NCI-H1105 (cell line): ENCODE measurements around the gene JSRP1.

Source experiments
- DNase-seq: peaks from one replicate; lab custom pipeline; 2025; lab: John Stamatoyannopoulos, UW

The JSRP1 gene

GRCh38 chr19:2255982-2256685 is at the start of gene JSRP1:
TSS of gene JSRP1 (minus strand) at chr19:2256417. CDS start at chr19:2255314, 1,103 bp downstream.
- no peak for DNase-seq

DNA sequence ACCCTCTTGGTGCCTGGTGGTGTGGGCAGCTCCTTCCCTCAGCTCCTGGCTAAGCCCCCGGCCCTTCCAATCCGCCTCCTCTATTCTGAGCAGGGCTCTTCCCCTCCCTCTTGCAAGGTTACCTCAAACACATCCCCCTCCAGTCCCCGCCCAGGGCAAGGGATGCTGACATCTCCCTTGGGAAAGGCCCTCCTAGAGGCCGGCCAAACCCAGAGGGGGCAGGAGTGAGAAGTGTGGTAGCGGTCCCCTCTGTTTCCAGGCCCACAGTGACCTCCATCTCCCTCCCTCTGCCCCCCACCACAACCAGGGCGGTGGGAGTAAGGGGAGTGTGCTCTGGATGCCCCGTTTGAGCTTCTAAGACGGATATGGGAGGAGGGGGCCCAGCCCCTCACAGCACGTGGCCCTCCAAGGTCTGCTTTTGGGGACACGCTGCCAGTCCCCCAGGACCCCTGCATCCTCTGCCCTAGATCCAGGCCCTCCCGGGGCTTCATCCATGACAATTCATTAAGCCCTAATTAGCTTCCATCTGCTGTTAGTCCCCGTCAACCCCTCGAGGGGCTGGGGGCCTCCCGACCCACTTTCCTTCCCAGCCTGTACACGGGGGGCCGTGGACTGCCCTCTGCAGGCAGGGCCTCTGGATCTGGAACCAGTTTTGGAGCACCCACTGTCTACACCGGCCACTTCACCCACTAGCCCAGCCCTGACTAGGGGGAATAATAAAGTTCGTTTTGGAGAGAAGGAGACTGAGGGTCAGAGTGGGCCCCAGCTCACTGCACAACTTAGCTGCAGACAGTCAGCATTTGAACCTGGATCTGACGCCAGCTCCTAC is 49.4 kb upstream of the JSRP1 start:
- DNase-seq, result no peak

DNA sequence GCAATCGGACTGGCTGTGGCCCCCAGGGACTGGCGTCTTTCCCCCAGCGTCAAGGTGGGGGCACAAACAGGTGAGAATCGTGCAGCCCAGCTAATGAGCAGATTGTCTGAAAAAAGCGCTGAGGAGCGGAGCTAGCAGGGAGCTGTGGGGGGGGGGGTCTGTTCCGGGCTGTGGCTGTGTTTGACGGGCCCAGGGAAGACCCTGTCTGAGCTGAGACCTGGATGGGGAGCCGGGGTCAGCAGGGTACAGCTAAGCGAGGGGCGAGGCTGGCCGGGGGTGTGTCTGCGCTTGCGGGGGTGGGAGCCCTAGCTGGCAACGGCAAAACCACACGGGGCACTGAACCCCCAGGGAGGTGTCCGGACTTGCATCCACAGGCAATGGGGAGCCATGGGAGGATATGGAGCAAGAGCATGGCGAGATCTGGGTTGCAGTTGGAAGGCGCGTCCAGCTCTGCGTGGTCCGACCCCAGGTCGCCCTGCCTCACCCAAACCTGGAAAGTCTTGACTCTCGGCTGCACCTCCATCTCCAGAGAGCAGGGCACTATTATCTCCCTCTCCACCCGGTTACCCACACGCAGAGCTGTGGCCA is 47.1 kb upstream of the JSRP1 start:
- no peak for DNase-seq

GRCh38 chr19:2302319-2303210 is 46.3 kb upstream of the JSRP1 start:
- DNase-seq, result no peak

GRCh38 chr19:2300533-2300932 is 44.3 kb upstream of the JSRP1 start:
- no peak for DNase-seq

GRCh38 chr19:2296141-2296540 is 39.9 kb upstream of the JSRP1 start:
- no peak for DNase-seq

DNA sequence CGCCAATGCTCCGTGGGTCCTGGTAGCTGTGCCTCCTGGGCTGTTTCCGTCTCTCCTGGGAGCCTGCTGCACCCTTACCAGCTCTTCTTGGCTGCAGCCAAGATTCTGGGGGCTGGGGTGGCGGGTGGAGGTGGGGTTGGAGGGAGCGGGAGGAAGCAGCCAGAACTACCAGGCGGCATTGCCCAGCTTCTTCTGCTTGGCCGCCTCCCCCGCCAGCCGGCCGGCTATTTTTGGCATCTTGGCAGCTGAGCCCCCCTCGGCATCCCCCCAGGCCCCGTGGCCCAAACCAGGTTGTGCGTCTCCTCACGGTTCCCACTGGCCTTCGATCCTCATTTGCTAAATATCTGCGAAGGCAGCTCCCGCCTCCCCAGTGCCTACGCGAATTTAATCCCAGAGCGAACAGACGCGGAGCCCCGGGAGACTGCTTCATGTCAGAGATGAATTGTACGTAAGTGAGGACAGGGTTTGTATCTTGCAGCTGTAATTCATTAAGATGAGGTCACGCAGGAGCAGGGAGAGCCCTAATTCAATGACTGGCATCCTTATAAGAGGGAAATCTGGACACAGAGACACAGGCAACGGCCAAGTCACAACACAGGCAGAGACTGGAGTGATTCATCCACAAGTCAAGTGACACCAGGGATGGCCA is 38.6 kb upstream of the JSRP1 start:
- DNase-seq, result no peak

DNA sequence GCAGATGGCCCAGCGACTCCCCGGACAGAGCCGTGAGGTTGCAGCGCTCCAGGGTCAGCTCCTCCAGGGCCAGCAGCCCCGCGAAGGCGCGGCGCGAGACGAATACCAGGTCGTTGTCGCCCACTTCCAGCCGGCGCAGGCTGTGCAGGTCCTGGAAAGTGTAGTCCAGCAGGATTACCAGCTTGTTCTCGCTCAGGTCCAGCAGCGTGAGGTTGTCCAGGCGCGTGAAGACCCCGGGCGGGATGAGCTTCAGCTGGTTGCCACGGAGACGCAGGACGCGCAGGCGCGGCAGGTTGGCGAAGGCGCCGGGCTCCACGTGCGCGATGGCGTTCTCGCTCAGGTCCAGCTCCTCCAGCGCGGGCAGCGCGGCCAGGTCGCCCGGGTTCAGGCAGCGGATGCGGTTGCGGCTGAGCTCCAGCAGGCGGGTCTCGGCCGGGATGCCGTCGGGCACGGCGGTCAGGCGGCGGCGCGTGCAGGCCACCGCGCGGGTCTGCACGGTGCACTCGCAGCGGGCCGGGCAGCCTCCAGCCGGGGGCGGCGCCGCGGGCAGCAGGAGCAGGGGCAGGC is 35.1 kb upstream of the JSRP1 start:
- DNase-seq, result no peak

DNA sequence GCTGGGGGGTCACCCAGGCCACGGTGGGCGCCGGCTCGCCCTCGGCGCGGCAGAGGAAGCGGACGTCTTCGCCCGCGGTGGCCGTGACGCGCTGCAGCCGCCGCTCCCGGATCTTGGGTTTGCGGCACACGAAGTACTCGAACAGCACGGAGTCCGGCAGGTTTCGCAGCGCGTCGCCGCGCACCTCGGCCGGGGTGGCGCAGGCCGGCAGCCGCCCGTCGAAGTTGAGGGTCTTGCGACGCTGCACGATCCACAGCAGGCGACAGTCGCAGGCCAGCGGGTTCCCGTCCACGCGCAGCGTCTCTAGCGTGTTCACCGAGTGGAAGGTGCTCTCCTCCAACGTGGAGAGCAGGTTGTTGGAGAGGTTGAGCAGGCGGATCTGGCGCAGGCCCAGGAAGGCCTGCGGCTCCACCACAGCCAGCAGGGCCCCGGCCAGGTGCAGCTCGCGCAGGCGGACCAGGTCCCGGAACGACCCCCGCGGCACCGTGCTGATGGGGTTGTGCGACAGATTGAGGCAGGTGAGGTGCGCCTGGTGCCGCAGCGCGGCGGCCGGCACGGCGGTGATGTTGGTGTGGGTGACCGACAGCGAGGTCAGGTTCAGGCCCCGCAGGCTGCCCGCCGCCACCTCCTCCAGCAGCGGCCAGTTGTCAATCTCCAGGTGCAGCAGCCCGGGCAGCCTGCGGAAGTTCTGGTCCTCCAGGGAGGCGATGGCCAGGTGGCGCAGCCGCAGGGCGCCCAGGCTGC is 34.4 kb upstream of the JSRP1 start:
- peak; percentile 40 for DNase-seq

- DNase-seq, result no peak
Measured at GRCh38 chr19:2289714-2290435, 33.7 kb upstream of the JSRP1 start.

GRCh38 chr19:2288818-2289713 is 32.8 kb upstream of the JSRP1 start:
- DNase-seq, result no peak

DNA sequence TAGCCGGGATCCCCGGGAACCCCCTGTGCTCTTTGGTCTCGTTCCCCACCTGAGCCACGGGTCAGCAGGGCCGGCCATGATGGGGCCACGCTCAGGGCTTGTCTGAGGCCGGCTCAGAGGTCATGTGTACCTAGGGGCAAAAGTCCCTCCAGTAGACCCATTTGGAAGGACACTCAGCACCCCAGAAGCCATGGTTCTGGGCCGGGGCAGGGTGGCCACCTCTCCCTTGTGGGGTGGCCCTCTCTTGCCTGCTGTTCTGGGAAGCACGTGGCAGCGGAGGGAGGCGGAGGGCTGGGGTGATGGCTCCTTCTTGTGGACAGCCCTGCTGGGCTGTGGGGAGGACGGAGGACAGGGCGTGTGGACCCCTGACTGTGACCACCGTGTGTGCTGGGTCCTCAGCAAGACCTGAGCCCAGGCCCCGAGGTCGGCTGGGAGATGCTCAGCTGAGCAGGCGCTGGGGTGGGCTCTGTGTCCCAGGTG is 32.2 kb upstream of the JSRP1 start:
- no peak for DNase-seq

DNA sequence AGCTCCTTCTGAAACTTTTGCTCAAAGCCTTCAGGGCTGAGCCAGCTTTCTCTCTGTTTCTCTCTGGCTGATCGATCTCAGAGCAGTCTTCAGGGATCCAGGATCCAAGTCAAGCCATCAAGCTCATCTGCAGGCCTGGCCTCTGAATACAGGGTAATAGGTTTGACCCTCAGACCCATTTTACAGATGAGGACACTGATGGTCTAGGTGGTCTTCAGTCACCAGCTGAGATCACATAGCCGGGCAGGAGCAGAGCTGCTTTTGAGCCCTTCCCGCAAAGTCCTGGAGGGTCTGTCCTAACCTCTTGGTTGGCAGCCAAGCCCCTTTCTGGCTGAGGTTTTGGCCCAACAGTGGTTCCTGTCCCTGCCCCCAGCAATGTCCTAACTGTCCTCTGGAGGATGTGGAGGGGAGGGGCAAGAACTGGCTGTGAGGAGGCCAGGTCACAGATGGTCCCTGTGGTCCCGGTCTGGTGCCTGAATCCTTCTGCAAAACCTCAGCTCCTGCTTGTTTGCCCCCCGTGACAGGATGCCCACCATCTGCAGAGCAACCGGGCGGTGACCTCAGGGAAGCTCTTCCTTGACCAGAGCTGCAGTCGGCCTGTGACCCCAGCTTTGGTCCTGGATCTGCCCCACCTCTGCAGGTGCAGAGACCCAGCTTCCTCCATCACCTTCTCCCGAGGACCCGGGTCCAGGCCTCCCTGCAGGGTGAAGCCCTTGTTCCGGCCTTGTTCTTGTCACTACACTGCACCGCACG is 31.5 kb upstream of the JSRP1 start:
- DNase-seq, result no peak

- DNase-seq, result no peak
Measured at GRCh38 chr19:2286402-2287140, 30.4 kb upstream of the JSRP1 start.

GRCh38 chr19:2283835-2284507 is 27.8 kb upstream of the JSRP1 start:
- DNase-seq, result no peak

DNA sequence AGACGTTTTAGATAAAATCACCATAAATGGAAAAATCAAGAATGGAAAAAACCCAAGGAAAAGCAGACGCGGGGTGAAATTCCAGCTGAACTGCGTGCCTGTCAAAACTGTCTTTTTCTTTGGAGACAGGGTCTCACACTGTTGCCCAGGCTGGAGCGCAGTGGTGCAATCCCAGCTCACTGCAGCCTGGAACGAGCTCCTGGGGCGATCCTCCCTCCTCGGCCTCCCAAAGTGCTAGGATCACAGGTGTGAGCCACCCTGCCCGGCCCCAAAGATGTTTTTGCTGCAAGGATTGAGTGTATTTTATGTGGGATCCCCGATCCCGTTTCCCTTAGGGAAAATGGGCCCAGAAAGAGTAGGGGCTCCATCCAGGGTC is 26.6 kb upstream of the JSRP1 start:
- DNase-seq, result no peak
